ENCODE results near the gene GAS7. TPM values are rescaled to one million over a fixed set of nuclear protein-coding genes. Genes with fewer than 3 reads are reported as not detected.
A peak's percentile ranks its signal among the peaks of the same experiment; 100 is the strongest.

Gene GAS7
- total RNA-seq, 2 experiments from 2014 or later: 1.6 to 2.1 TPM

- H3K27ac Mint-ChIP-seq: no peak overlapping the region
Observed at GRCh38 chr17:10126616-10127501, 71.5 kb downstream of the GAS7 start.

GRCh38 chr17:10126276-10126615 lies 72.2 kb downstream of the GAS7 start:
- Mint-ChIP-seq H3K36me3 (ENCODE audit: low read depth) (no peaks in the 10 kb centered on the region), H3K27me3 (no peaks in the 10 kb centered on the region), H3K9me3 (peaks cover 2% of the 10 kb centered on the region), H3K4me3 (no peak overlapping the region), H3K27ac (no peak overlapping the region), H3K4me1 (ENCODE audit: low read depth) (peaks cover 40% of the 10 kb centered on the region)
- no peak for ATAC-seq
- TF ChIP-seq CTCF (IDR thresholded peaks at IDR 0.05): no peak
- intact Hi-C loops (cut with micrococcal nuclease): loop anchor here (10.0 kb wide), 1 partner anchor 51 kb away; no protein-coding TSS in a partner anchor
- CTCF ChIA-PET: interaction anchor here (1.5 kb wide), 1 partner anchor 8 kb away, joined by 5 read pairs; no protein-coding TSS in a partner anchor
- DNase-seq: no peak
- POLR2A ChIA-PET: no interaction called here

More at GRCh38 chr17:10126616-10127501, 71.5 kb downstream of the GAS7 start:
- Mint-ChIP-seq H3K9me3 (peaks cover 2% of the 10 kb centered on the region), H3K4me3 (no peak overlapping the region), H3K4me1 (ENCODE audit: low read depth) (peaks cover 34% of the 10 kb centered on the region), H3K36me3 (ENCODE audit: low read depth) (no peaks in the 10 kb centered on the region), H3K27me3 (no peaks in the 10 kb centered on the region)
- intact Hi-C loops (cut with micrococcal nuclease): loop anchor here (10.0 kb wide), 1 partner anchor 52 kb away; no protein-coding TSS in a partner anchor
- no peak for TF ChIP-seq CTCF (IDR thresholded peaks at IDR 0.05)
- DNase-seq (peak; percentile 53), ATAC-seq (peak; percentile 80)
- ChIA-PET POLR2A (no interaction called here), CTCF (interaction anchor here (1.5 kb wide), 1 partner anchor 9 kb away, joined by 5 read pairs; no protein-coding TSS in a partner anchor)

DNA sequence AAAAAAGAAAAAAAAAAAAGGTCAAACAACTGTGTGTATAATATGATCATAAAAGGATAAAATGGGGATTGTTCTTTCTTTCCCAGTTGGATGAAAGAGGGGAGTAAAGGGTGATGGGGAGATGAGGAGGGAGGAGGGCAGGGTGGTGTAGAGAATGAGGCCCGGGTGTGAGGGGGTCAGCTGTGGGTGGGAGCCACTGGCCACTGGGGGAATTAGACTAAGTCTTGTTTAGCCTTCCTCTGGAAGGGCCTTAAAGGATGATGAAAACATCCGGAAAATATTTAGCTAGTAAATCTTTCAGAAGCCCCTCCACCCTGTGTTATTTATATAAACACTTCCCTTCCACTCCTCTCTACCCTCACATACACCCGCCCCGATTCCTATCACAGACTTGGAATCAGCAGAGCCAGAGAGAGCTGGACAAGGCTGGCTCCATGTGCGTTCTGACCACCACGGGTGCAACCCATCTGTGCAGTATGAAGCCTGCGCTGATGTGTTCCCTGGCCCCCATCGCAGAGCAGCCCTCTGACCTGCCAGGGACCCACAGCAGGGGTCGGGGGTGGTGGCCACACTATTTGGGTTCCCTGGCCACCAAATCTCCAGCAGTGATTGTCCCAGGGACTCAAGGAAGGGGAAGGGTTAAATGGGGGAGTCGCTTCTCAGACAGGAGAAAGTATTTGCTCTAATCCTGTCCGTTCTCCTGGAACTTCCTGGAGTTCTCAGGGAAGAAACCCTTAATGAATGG lies 72.7 kb downstream of the GAS7 start:
- Mint-ChIP-seq H3K27me3 (no peaks in the 10 kb centered on the region), H3K27ac (no peak overlapping the region), H3K9me3 (peaks cover 2% of the 10 kb centered on the region), H3K36me3 (ENCODE audit: low read depth) (no peaks in the 10 kb centered on the region), H3K4me1 (ENCODE audit: low read depth) (peaks cover 43% of the 10 kb centered on the region), H3K4me3 (no peak overlapping the region)
- no peak for ATAC-seq
- ChIA-PET POLR2A (no interaction called here), CTCF (no interaction called here)
- DNase-seq: no peak
- intact Hi-C loops (cut with micrococcal nuclease): loop anchor here (10.0 kb wide), 1 partner anchor 51 kb away; no protein-coding TSS in a partner anchor
- TF ChIP-seq CTCF (IDR thresholded peaks at IDR 0.05): no peak

DNA sequence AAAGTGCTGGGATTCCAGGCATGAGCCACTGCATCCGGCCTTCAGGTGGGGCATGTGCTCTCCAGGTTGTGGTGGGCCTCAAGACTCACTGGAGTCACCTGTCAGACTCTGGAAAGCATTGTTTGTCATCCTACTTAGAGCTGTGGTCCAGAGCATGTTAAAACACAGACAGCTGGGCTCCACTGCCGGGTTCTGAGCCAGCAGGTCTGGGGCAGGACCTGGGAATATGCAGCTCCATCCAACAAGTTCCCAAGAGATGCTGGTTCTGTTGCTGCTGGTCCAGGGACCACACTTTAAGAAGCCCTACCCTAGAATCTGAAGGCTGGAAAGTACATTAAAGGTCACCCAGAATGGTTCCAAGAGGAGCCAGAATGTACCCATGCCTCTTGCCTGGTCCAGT lies 75.3 kb downstream of the GAS7 start:
- intact Hi-C loops (cut with micrococcal nuclease): loop anchor here (10.0 kb wide), 1 partner anchor 48 kb away; no protein-coding TSS in a partner anchor
- DNase-seq (no peak), ATAC-seq (no peak)
- TF ChIP-seq CTCF (IDR thresholded peaks at IDR 0.05): no peak
- no peaks in the 10 kb centered on the region for H3K27me3 Mint-ChIP-seq
- H3K4me3 Mint-ChIP-seq: no peak overlapping the region
- no peaks in the 10 kb centered on the region for H3K9me3 Mint-ChIP-seq
- peaks cover 55% of the 10 kb centered on the region for H3K4me1 Mint-ChIP-seq (ENCODE audit: low read depth)
- ChIA-PET CTCF (interaction anchor here (0.9 to 1.0 kb wide), 2 partner anchors 12 to 104 kb away, joined by 3 to 4 read pairs; no protein-coding TSS in a partner anchor), POLR2A (interaction anchor here (1.2 kb wide), 1 partner anchor 7 kb away, joined by 3 read pairs; no protein-coding TSS in a partner anchor)
- no peaks in the 10 kb centered on the region for H3K36me3 Mint-ChIP-seq (ENCODE audit: low read depth)
- H3K27ac Mint-ChIP-seq: no peak overlapping the region
